Panc1 (cell line): ENCODE measurements around the gene ZNF222. TPM values are rescaled to one million over a fixed set of nuclear protein-coding genes. Genes with fewer than 3 reads are reported as not detected.

Experiments used
- ATAC-seq: fragments of 200-7000 bp; cut with Tn5 transposase; 2 replicates; pipeline ENCODE4 v1.9.1; 2020; ENCODE audit warnings: mild to moderate bottlenecking, moderate library complexity
- BruUV-seq: library from RNA; stranded (reverse); fragments of 400-500 nt; replicated peaks from 2 replicates; lab custom pipeline; 2021; lab: Mats Ljungman, UMichigan
- CTCF ChIA-PET: fragments of 300-600 bp; sonication (Branson Sonifier 250); formaldehyde crosslinking; loops from one replicate; lab custom pipeline; 2022; ENCODE audit warnings: antibody characterized with exemption; lab: Charles Lee
- POLR2A ChIA-PET: fragments of 300-600 bp; sonication (Branson Sonifier 250); formaldehyde crosslinking; loops from one replicate; lab custom pipeline; 2022; ENCODE audit warnings: antibody characterized with exemption; lab: Charles Lee
- DNase-seq: peaks from one replicate; pipeline ENCODE4 v3.0.0-alpha.2; 2010; ENCODE audit warnings: low read depth, low spot score
- H3K27ac ChIP-seq: 2 replicates; pipeline ENCODE4 v1.5.1; 2011; ENCODE audit warnings: mild to moderate bottlenecking, low read length, inconsistent platforms
- H3K27me3 ChIP-seq: fragments of 200-500 bp; sonication (Bioruptor generic); 2 replicates; pipeline ENCODE4 v1.6.0; 2014; ENCODE audit warnings: low read length, inconsistent platforms; ENCODE audit not compliant: control insufficient read depth, insufficient read depth
- H3K36me3 ChIP-seq: fragments of 200-500 bp; sonication (Bioruptor generic); 2 replicates; pipeline ENCODE4 v1.5.1; 2014; ENCODE audit warnings: inconsistent platforms, mild to moderate bottlenecking, low read length, moderate library complexity; ENCODE audit not compliant: control insufficient read depth, insufficient read depth
- H3K4me1 ChIP-seq: 2 replicates; pipeline ENCODE4 v1.5.1; 2011; ENCODE audit warnings: inconsistent platforms, mild to moderate bottlenecking, low read length, moderate library complexity; ENCODE audit not compliant: control insufficient read depth, insufficient read depth
- H3K4me3 ChIP-seq, 2 experiments: 2 replicates each; pipeline ENCODE4 v1.5.1; 2011 to 2012; ENCODE audit warnings: low read depth in 2 of 2, low read length in 2 of 2, mild to moderate bottlenecking in 2 of 2, inconsistent platforms in 1 of 2, moderate library complexity in 1 of 2
- H3K9me3 ChIP-seq: fragments of 200-500 bp; sonication (Bioruptor generic); 2 replicates; pipeline ENCODE4 v1.5.1; 2014; ENCODE audit warnings: low read depth, mild to moderate bottlenecking, inconsistent platforms, low read length, moderate library complexity; ENCODE audit not compliant: control insufficient read depth, insufficient read depth
- POLR2AphosphoS5 ChIP-seq: IDR thresholded peaks from 2 replicates; pipeline ENCODE4 v1.6.1; 2012; ENCODE audit warnings: mild to moderate bottlenecking, low read depth, low read length, moderate library complexity
- SIN3A ChIP-seq: IDR thresholded peaks from 2 replicates; pipeline ENCODE4 v1.6.1; 2012; ENCODE audit warnings: low read depth, mild to moderate bottlenecking, low read length, moderate library complexity, borderline replicate concordance; ENCODE audit not compliant: insufficient read depth
- TCF7L2 ChIP-seq: IDR thresholded peaks from 2 replicates; pipeline ENCODE4 v1.6.1; 2011; ENCODE audit warnings: mild to moderate bottlenecking, low read depth, low read length, inconsistent platforms
- in situ Hi-C: cut with HindIII; loops from 2 replicates; pipeline ENCODE4 v1.10.0; 2016; ENCODE audit warnings: low sequenced_read_pairs, low pct_unique_long_range_greater_than_20kb
- intact Hi-C: fragments of 100-400 bp; cut with micrococcal nuclease; formaldehyde crosslinking; loops from one replicate; pipeline ENCODE4 v1.10.0; 2022; ENCODE audit not compliant: unreplicated experiment
- total RNA-seq: library from RNA; stranded (reverse); gene quantifications from one replicate; pipeline ENCODE4 v1.2.1, GENCODE V29; 2021; ENCODE audit not compliant: unreplicated experiment
- TF ChIP-seq, protein P1 (sequence below): fragments of 450-650 bp; IDR thresholded peaks from 2 replicates; pipeline ENCODE4 v1.5.1; 2017; ENCODE audit warnings: mild to moderate bottlenecking
- TF ChIP-seq, protein P2 (sequence below), 2 experiments: IDR thresholded peaks; 2 replicates each; pipeline ENCODE4 v1.6.1; 2011 to 2012; ENCODE audit warnings: low read depth in 2 of 2, control low read depth in 1 of 2, low read length in 1 of 2, mild to moderate bottlenecking in 1 of 2, moderate library complexity in 1 of 2; ENCODE audit not compliant: insufficient read depth in 1 of 2

ZNF222 gene
- total RNA-seq, 1 experiment from 2014 or later: 3.1 TPM

DNA sequence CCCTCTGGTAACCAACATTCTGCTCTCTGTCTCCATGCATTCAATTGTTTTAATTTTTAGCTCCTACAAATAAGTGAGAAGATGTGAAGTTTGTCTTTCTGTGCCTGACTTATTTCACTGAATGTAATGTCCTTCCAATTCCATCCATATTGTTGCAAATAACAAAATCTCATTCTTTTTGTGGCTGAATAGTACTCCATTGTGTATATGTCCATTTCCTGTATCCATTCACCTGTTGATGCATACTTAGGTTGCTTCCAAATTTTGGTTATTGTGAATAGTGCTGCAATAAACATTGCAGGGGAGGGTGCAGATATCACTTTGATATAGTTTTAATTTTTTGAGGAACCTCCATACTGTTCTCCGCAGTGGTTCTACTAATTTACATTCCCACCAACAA lies 44.2 kb downstream of the ZNF222 start:
- POLR2A ChIA-PET: no interaction called here
- ATAC-seq: no peak
- no TSS peak for BruUV-seq
- no peak overlapping the region for H3K27ac ChIP-seq
- TF ChIP-seq, protein P1, sequence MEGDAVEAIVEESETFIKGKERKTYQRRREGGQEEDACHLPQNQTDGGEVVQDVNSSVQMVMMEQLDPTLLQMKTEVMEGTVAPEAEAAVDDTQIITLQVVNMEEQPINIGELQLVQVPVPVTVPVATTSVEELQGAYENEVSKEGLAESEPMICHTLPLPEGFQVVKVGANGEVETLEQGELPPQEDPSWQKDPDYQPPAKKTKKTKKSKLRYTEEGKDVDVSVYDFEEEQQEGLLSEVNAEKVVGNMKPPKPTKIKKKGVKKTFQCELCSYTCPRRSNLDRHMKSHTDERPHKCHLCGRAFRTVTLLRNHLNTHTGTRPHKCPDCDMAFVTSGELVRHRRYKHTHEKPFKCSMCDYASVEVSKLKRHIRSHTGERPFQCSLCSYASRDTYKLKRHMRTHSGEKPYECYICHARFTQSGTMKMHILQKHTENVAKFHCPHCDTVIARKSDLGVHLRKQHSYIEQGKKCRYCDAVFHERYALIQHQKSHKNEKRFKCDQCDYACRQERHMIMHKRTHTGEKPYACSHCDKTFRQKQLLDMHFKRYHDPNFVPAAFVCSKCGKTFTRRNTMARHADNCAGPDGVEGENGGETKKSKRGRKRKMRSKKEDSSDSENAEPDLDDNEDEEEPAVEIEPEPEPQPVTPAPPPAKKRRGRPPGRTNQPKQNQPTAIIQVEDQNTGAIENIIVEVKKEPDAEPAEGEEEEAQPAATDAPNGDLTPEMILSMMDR: no peak
- TF ChIP-seq TCF7L2 (no peak), SIN3A (no peak), POLR2AphosphoS5 (no peak)
- TF ChIP-seq, protein P2, sequence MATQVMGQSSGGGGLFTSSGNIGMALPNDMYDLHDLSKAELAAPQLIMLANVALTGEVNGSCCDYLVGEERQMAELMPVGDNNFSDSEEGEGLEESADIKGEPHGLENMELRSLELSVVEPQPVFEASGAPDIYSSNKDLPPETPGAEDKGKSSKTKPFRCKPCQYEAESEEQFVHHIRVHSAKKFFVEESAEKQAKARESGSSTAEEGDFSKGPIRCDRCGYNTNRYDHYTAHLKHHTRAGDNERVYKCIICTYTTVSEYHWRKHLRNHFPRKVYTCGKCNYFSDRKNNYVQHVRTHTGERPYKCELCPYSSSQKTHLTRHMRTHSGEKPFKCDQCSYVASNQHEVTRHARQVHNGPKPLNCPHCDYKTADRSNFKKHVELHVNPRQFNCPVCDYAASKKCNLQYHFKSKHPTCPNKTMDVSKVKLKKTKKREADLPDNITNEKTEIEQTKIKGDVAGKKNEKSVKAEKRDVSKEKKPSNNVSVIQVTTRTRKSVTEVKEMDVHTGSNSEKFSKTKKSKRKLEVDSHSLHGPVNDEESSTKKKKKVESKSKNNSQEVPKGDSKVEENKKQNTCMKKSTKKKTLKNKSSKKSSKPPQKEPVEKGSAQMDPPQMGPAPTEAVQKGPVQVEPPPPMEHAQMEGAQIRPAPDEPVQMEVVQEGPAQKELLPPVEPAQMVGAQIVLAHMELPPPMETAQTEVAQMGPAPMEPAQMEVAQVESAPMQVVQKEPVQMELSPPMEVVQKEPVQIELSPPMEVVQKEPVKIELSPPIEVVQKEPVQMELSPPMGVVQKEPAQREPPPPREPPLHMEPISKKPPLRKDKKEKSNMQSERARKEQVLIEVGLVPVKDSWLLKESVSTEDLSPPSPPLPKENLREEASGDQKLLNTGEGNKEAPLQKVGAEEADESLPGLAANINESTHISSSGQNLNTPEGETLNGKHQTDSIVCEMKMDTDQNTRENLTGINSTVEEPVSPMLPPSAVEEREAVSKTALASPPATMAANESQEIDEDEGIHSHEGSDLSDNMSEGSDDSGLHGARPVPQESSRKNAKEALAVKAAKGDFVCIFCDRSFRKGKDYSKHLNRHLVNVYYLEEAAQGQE (IDR thresholded peaks at IDR 0.05; ENCODE audit: insufficient read depth in 1 of 2, low read depth in 2 of 2, low read length in 1 of 2): no peak
- no peak for DNase-seq
- H3K9me3 ChIP-seq: peaks cover 28% of the 10 kb centered on the region; the same call in 1 of the 2 replicates
- H3K4me1 ChIP-seq: no peaks in the 10 kb centered on the region
- intact Hi-C loops (no loop called here), in situ Hi-C loops (no loop called here)
- H3K27me3 ChIP-seq: no peaks in the 10 kb centered on the region
- H3K4me3 ChIP-seq: no peak overlapping the region
- no peaks in the 10 kb centered on the region for H3K36me3 ChIP-seq
- CTCF ChIA-PET: no interaction called here

DNA sequence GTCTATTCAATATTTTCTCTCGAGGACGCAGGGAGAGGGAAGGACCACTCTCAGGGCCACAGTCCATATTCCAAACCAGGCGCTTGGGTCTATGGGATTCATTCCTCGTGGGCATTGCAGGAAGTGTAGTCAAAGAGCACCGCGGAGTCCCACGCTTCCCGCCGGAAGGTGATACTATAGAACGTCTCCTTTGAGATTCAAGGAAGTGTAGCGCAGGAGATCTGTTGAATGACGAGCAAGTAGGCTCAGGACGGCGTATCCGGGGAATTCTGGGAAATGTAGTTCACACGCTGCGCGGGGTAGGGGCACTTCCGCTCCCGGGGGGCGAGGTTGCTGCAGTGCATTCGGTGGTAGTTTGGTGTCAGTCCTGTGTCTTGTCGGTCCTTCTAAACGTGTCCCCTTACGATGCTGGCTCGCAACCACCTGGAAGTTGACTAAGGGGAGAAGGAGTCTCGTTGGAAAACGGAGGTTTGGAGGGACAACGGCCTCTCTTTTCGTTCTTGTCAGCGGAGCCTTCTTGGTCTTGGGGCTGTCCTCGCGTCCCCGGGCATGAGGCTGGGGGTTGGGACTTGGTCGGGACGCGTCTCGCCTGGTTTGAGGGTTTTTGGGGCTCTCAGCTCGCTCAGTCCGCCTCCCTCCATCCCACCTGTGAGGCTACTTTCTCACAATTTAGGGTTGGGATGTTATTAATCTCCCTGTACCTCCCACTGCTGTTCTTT lies 46.8 kb downstream of the ZNF222 start, which contains the start of gene ZNF284:
Gene ZNF284, plus strand, starts transcription at position 336 of the 719 bp plus-strand sequence. CDS start 4,231 bp downstream, outside the sequence.
- intact Hi-C loops: no loop called here
- CTCF ChIA-PET: no interaction called here

More for the DNA sequence above, 46.8 kb downstream of the ZNF222 start, which contains the start of gene ZNF284:
- TF ChIP-seq, protein P1: no peak
- TF ChIP-seq, protein P2 (IDR thresholded peaks at IDR 0.05; ENCODE audit: insufficient read depth in 1 of 2, low read depth in 2 of 2, low read length in 1 of 2): no peak
- TF ChIP-seq SIN3A (no peak), POLR2AphosphoS5 (no peak), TCF7L2 (no peak)
- no peaks in the 10 kb centered on the region for H3K4me1 ChIP-seq
- peak; percentile 98 for ATAC-seq
- peaks cover 9% of the 10 kb centered on the region; the same call in 1 of the 2 replicates for H3K9me3 ChIP-seq
- no peaks in the 10 kb centered on the region; the same call in 1 of the 2 replicates for H3K36me3 ChIP-seq
- no peaks in the 10 kb centered on the region for H3K27me3 ChIP-seq
- in situ Hi-C loops: no loop called here
- POLR2A ChIA-PET: interaction anchor here (0.7 kb wide), 1 partner anchor 12 kb away, joined by 6 read pairs; no protein-coding TSS in a partner anchor
- no peak for DNase-seq
- no TSS peak for BruUV-seq
- peak within 1 kb of the TSS; percentile 76 to 86 for H3K4me3 ChIP-seq
- H3K27ac ChIP-seq: peak within 1 kb of the TSS; percentile 84
